GM18909 (cell line): ENCODE measurements around the gene CRMP1.

Experiments used
- ATAC-seq: cut with Tn5 transposase; IDR thresholded peaks from one replicate; pipeline ENCODE4 v1.9.1; 2021; ENCODE audit warnings: mild to moderate bottlenecking; ENCODE audit not compliant: unreplicated experiment, poor library complexity

The CRMP1 gene

GRCh38 chr4:5921101-5921980, 28.5 kb upstream of the CRMP1 start:
- no peak for ATAC-seq

GRCh38 chr4:5919571-5919970, 26.7 kb upstream of the CRMP1 start:
- ATAC-seq = no peak

DNA sequence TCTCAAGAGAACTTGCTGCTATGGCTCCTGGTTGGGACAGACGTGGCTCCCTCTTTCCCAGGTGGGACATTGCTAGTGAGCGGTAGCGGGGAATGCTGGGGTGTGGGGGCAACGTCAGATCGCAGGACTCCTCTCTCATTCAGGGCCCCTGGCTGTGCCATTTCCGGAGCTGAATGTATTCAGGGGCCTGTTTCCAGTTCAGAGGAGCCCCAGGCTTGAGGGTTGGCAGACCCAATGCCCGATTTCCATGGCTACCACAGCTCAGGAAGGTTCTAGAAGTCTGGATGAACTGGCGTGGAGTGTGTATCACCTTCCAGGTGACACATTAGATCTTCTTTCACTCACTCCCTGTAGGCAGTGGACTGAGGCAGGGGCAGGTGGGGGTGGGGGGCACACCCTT, 26.2 kb upstream of the CRMP1 start:
- no peak for ATAC-seq

GRCh38 chr4:5918331-5918985, 25.6 kb upstream of the CRMP1 start:
- ATAC-seq = no peak

DNA sequence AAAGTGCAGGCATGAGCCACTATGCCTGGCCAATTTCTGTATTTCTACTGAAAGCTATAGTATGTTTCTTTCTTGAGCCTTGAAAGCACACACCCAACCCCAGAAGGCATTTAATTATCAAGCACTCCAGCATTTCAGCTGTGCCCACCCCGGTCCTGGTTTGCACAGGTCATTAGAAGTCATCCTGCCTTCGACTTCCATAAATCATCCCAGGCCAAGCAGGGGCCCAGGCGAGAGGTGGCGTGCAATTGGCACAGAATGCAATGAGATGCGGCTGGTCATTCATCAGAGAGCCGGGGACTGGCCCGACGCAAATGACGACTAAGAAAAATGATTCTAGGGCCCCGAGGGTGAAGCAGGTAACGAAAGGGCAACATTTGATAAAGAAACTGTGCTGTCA, 24.8 kb upstream of the CRMP1 start:
- ATAC-seq = no peak

DNA sequence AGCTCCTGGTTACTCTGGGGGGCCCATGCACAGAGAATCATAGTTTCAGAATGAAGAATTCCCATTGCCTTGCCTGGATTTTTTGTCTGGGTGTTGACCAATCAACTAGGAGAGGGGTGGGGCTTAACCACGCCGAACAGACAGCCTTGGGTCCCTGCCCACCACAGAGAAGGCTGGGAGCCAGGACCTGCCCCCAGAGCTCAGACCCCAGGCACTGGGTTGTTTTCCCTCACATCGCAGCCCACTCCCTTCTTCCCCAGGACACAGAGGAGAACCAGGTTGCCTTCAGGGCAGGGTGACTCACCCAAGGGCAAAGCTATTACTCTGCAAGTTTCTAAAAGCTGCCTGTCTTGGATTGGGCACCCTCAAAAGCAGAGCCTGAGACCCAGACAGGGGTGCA, 23.3 kb upstream of the CRMP1 start:
- no peak for ATAC-seq

- no peak for ATAC-seq
Observed at GRCh38 chr4:5913454-5913853, 20.6 kb upstream of the CRMP1 start.

- no peak for ATAC-seq
Observed at GRCh38 chr4:5912614-5913019, 19.7 kb upstream of the CRMP1 start.

DNA sequence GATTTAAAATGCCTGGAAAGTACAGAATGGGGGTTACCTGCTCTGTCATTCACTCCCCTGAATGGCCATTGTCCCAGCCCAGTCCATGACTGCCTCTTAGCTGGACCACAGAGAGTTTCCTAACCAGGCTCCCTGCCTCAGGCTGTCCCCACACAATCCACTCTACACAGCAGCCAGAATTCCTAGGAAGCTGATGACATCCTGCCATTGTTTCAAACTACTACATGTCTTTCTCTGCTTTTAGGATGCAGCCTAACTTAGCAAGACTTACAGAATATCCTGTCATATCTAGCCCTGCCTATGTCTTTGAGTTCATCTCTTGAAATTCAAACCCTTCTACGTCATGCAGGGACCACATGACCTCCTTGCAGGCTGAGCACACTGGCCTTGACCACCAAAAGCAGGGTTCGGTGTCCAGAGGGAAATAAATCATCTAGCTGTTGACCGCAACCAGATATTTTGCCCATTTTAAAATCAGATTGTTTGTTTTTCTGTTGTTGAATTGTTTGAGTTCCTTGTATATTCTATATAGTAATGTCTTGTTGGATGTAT, 16.1 kb upstream of the CRMP1 start:
- no peak for ATAC-seq

GRCh38 chr4:5906191-5906590, 13.3 kb upstream of the CRMP1 start:
- no peak for ATAC-seq

DNA sequence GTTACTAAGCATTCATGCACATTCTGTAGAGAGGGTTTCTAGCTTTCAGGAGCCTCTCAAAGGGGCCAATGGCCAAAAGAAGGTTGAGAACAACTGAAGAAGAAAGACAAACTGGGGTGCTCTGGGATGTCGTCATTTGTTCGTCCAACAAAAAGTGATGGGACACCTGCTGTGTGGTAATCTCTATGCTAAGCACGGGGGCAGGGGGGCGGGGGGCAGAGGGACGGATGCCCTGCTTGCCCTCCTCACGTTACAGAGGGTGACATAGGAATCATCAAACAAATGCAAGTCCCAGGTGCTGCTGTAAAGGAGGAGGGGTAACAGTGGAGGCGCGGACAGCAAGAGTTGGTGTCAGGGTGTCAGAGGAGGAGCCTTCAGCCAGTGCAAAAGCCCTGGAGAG, 12.8 kb upstream of the CRMP1 start:
- ATAC-seq = no peak

GRCh38 chr4:5900844-5901243, 8.0 kb upstream of the CRMP1 start:
- no peak for ATAC-seq

DNA sequence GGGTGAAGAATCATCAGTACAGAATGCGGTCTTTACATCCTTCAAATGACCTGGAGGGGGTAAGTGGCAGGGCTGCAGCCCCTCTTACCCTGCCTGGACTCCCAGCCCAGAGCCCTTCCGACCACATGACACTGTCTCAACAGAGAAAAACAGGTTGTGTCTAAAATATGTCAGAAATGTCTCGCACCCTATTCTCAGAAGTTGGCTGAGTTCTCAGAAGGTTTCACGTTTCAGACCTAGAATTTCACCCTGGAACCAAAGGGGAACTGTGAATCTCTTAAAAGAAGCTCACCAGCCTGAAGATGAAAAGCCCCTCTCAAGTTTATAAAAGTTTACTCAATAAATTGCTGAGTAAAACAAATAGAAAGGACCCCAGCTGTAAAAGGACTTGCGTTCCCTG, 7.0 kb upstream of the CRMP1 start:
- ATAC-seq = no peak

DNA sequence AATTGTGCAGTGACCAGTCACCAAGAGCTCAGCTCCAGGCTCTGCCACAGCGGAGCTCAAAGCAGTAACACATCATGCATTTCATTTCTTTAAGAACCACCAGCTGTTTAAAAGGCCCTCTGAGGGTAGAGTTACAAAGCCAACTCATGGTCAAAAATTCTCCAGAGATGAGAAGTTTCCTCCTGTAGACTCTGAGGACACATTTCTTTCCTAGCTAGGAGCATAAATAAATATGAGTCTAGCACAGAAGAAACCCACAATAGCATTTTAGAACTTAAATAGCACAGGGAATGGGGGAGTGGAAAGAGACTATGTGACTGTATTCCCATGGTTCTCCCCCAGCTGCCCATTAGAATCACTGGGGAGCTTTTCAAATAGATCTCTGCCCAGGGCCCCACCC, 6.5 kb upstream of the CRMP1 start:
- ATAC-seq = no peak

- no peak for ATAC-seq
Observed at GRCh38 chr4:5897674-5898073, 4.8 kb upstream of the CRMP1 start.

GRCh38 chr4:5895287-5895686, 2.4 kb upstream of the CRMP1 start:
- ATAC-seq = no peak

- no peak for ATAC-seq
Observed at GRCh38 chr4:5894266-5894665, 1.4 kb upstream of the CRMP1 start.

GRCh38 chr4:5893591-5893990, 705 bp upstream of the CRMP1 start:
- ATAC-seq = no peak

DNA sequence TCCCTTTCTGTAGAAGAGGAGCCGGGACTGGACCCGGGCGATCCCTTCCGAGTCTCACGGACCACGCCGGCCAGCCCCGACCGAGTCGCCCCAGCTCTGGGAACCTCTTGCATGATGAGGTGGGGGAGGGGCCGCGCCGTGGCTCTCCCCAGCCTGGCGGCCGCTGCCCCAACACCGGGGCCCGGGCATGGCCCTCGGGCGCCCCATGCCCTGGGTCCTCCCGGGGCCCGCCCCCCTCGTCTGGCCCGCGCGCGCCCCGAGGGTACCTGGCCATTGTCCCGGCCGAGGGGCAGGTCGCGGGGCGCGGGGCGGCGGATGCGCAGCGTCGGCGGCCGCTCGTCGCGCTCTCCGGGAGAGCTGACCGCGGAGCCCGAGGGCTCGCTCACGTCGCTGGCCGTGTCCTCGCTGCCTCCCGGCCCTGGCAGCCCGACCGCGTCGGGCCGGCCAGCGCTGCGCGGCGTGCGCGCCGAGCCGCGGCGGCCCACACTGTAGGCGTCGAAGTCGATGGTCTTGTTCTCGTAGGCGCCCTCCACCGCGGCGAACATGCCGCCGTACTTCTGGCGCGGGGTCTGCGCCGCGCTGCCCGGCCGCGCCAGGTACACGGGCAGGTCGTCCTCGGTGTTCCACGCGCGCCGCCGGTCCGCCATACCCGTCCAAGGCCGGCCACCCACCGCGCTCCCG, 423 bp downstream of the CRMP1 start:
- no peak for ATAC-seq

DNA sequence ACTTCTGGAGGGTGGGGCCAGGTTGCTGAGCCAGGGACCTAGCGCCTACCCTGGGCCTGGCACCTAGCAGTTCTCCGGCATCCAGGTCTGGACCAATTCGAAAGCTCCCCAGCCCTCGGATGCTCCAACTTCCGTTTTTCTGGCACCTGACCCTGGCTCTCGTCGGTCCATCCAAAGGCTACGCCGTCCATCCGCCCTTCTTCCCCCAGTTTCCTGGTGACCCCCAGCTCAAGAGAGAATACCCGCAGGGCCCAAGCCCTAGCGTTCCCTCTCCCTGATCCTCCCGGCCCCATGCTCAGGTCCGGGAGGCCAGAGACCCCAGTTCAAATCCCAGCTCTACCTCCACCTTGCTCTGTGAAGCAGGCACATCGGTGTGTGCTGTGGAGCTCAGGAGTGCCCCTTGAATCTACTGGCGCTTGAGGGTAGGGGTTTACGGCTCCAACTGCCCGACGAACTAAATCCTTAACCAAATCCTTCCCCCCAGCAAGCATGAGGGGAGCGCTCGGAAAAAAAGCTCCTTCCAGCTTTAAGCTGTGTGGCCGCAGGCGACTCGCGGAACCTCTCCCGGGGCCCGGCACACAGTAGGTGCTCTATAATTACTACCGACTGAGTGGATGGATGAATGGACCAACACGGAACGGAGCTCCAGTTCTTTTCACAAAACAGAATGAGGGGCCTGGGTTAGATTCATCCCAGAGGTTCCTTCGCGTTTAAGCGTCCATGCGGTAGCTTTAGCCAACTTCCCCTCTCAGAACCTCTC, 1.1 kb downstream of the CRMP1 start:
- no peak for ATAC-seq
